Parathyroid adenoma (tissue), 2 donors: ENCODE measurements around the gene SH3BP4.

Experiments used
- H2AFZ ChIP-seq: fragments of 300-600 bp; sonication (generic); one replicate; pipeline ENCODE4 v1.7.0; 2017; ENCODE audit warnings: antibody characterized with exemption, mild to moderate bottlenecking
- H3K27ac ChIP-seq: fragments of 300-600 bp; sonication (generic); one replicate; pipeline ENCODE4 v1.7.0; 2017
- H3K27me3 ChIP-seq: fragments of 300-600 bp; sonication (generic); one replicate; pipeline ENCODE4 v1.7.0; 2017; ENCODE audit warnings: low read length; ENCODE audit not compliant: control insufficient read depth, insufficient read depth
- H3K36me3 ChIP-seq: fragments of 300-600 bp; sonication (generic); one replicate; pipeline ENCODE4 v1.7.0; 2017; ENCODE audit warnings: low read length; ENCODE audit not compliant: control insufficient read depth, insufficient read depth
- H3K4me1 ChIP-seq: fragments of 300-600 bp; sonication (generic); one replicate; pipeline ENCODE4 v1.7.0; 2017; ENCODE audit warnings: control low read depth
- H3K4me2 ChIP-seq: fragments of 300-600 bp; sonication (generic); one replicate; pipeline ENCODE4 v1.7.0; 2017; ENCODE audit warnings: low read length
- H3K4me3 ChIP-seq: fragments of 300-600 bp; sonication (generic); one replicate; pipeline ENCODE4 v1.7.0; 2017; ENCODE audit warnings: low read depth, low read length
- H3K79me2 ChIP-seq: fragments of 300-600 bp; sonication (generic); one replicate; pipeline ENCODE4 v1.7.0; 2017; ENCODE audit warnings: control low read depth
- H3K9ac ChIP-seq: fragments of 300-600 bp; sonication (generic); one replicate; pipeline ENCODE4 v1.7.0; 2017; ENCODE audit warnings: mild to moderate bottlenecking
- H3K9me3 ChIP-seq: fragments of 300-600 bp; sonication (generic); one replicate; pipeline ENCODE4 v1.7.0; 2017; ENCODE audit warnings: low read length; ENCODE audit not compliant: control insufficient read depth
- TF ChIP-seq, protein P1 (sequence below): fragments of 300-600 bp; sonication (generic); IDR thresholded peaks from one replicate; pipeline ENCODE4 v1.7.0; 2017; ENCODE audit warnings: antibody characterized with exemption, mild to moderate bottlenecking
- donor health status: primary hyperparathyroidism.

SH3BP4 gene

DNA sequence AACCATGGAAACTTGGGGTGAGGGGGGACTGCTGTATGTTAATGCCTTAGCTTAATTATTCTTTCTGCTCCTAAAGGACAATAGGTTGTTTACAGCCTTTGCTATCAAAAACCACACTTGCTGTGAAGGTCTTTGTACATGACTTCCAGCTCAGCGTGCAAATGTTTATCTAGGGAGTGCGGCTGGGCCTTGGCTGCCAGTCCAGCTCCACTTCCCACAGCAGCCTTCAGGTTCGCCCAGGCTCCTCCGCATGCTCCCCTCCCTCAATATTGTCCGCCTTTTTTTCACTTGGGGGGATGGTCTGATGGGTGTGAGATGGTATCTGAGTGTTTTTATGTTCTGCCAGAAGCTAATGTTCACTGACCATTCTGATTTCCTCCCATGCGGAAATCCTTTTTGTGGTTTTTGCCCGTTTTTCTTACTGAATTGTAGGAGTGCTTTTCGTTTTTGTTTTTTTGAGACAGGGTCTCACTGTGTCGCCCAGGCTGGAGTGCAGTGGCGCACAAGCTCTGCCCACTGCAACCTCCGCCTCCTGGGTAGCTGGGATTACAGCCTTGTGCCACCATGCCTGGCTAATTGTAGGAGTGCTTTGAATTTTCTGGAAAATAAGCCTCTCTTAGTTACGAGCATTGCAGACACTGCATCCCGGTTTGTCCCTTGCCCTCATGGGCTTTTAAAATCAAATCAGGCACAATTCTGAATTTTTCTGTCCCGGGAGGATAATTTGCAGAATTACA lies 28.8 kb downstream of the SH3BP4 start:
- Histone ChIP-seq H3K9ac (no peak overlapping the region), H2AFZ (no peak overlapping the region), H3K79me2 (no peaks in the 10 kb centered on the region), H3K36me3 (no peaks in the 10 kb centered on the region), H3K9me3 (no peaks in the 10 kb centered on the region), H3K4me3 (no peak overlapping the region), H3K4me2 (no peak overlapping the region), H3K4me1 (no peaks in the 10 kb centered on the region), H3K27me3 (no peaks in the 10 kb centered on the region), H3K27ac (peak overlapping the region; percentile 59)
- TF ChIP-seq, protein P1, sequence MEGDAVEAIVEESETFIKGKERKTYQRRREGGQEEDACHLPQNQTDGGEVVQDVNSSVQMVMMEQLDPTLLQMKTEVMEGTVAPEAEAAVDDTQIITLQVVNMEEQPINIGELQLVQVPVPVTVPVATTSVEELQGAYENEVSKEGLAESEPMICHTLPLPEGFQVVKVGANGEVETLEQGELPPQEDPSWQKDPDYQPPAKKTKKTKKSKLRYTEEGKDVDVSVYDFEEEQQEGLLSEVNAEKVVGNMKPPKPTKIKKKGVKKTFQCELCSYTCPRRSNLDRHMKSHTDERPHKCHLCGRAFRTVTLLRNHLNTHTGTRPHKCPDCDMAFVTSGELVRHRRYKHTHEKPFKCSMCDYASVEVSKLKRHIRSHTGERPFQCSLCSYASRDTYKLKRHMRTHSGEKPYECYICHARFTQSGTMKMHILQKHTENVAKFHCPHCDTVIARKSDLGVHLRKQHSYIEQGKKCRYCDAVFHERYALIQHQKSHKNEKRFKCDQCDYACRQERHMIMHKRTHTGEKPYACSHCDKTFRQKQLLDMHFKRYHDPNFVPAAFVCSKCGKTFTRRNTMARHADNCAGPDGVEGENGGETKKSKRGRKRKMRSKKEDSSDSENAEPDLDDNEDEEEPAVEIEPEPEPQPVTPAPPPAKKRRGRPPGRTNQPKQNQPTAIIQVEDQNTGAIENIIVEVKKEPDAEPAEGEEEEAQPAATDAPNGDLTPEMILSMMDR: no peak

DNA sequence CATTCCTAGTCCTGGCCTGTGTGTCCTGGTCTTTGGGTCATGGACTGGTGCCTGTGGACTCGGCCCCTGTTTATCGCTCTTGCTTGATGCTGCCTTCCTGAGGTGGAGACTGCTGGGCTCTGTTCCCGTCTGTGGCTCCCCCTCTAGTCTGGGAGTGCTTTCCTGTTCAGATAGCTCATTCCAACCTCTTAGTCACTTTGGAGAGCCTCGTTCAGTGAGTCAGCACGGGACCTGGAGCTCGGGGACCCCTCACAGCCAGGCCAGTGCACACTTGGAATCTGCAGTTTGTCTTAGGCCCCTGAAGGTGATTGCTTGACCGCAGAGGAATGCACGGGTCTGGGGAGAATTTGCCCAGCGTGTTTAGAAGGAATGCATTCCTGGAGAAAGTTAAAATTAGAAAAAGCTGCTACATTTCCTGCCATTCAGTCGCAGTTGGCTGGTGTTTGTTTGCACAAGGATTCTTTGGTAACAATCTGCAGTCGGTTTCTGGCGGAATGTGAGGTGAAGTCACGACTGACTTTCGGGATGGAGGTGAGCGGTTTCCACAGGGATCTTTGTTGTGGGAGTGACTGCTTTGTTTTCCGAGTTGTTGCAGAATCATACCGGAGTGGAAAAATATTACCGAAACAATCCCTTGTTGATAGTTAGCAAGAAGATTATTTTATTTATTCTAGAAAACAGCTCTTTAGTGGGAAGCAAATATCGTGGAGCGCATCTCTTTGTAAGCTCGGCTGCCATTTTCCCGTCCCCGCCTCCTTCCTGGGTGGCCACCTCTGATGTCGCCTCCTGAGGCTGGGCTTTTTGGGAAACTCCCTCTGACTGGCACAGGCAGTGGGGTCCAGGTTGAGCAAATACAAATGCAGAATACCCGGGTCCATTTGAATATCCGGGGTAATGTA lies 29.6 kb downstream of the SH3BP4 start:
- no peaks in the 10 kb centered on the region for H3K27me3 ChIP-seq
- no peaks in the 10 kb centered on the region for H3K79me2 ChIP-seq
- no peak overlapping the region for H3K9ac ChIP-seq
- H3K4me3 ChIP-seq: no peak overlapping the region
- H3K27ac ChIP-seq: peak overlapping the region; percentile 59
- no peaks in the 10 kb centered on the region for H3K36me3 ChIP-seq
- no peak overlapping the region for H2AFZ ChIP-seq
- no peaks in the 10 kb centered on the region for H3K4me1 ChIP-seq
- TF ChIP-seq, protein P1: no peak
- no peak overlapping the region for H3K4me2 ChIP-seq
- H3K9me3 ChIP-seq: no peaks in the 10 kb centered on the region

DNA sequence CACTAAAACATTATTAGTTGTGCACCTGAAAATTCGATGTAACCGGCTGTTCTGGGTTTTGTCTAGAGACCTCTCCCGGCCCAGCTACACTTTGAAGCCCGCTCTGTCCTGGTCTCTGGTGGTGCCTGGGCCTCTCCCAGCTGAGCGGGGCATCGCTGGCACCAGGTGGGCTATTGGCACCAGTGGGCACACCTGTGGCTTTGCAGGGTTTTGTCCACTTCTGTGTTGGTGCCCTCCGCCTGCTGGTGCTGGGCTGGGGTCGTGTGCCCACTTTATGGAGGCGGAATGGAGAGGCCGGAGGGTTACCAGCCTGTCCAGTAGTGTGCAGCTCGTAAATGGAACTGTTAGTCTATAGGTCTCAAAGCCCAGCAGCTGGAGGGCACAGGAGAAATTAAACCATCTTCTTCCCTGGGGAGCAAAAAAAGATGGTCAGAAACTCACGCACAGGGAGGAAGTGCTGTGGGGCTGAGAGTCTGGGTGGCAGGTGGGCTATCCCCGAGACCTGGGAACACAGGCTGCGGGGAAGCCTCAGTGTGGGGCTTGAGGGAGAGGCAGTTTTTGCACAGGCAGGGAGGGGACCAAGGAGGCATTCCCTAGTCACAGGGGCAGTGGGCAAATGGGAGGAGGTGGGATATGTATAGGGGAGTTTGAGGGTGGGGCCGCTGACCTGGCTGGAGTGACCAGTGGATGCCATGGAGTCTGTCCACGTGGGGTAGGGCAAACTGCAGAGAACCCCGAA lies 30.4 kb downstream of the SH3BP4 start:
- no peaks in the 10 kb centered on the region for H3K4me1 ChIP-seq
- no peak overlapping the region for H3K4me3 ChIP-seq
- no peaks in the 10 kb centered on the region for H3K27me3 ChIP-seq
- no peaks in the 10 kb centered on the region for H3K36me3 ChIP-seq
- H3K9me3 ChIP-seq: no peaks in the 10 kb centered on the region
- TF ChIP-seq, protein P1: no peak
- H3K9ac ChIP-seq: no peak overlapping the region
- peak overlapping the region; percentile 5 for H3K4me2 ChIP-seq
- H3K27ac ChIP-seq: peak overlapping the region; percentile 59
- no peaks in the 10 kb centered on the region for H3K79me2 ChIP-seq
- H2AFZ ChIP-seq: no peak overlapping the region

DNA sequence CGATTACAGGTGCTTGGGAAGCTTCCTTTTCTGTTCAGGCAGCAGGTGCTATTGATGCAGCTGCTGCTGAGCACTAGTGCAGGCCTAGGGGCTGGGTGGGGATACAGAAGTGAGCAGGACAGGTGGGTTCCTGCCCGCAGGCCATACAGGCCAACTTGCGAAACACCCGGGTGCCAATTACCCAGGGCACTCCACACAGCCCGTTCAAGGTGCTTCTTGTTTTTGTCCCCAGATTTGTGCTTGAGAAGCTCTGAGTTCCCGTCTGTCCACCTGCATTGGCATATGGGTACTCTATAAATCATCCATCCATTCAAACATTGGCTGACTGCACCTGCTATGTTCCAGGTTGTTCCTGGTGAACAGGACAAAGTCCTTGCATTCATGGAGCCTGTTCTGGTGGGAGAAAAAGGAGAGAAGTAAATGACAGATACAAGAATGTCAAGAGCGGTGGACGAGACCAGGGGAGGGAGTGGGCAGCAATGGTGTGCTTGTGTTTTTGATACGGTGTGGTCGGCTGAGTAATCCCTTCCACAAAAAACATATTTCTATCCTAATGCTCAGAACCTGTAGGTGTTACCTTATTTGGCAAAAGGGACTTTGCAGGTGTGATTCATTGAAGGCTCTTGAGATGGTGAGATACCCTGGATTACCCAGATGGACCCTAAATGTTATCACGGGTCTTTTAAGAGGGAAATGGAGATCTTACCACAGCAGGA lies 31.4 kb downstream of the SH3BP4 start:
- Histone ChIP-seq H3K4me1 (no peaks in the 10 kb centered on the region), H2AFZ (no peak overlapping the region), H3K79me2 (no peaks in the 10 kb centered on the region), H3K36me3 (no peaks in the 10 kb centered on the region), H3K27ac (peak overlapping the region; percentile 32), H3K4me2 (no peak overlapping the region), H3K9me3 (no peaks in the 10 kb centered on the region), H3K9ac (no peak overlapping the region), H3K27me3 (no peaks in the 10 kb centered on the region), H3K4me3 (no peak overlapping the region)
- TF ChIP-seq, protein P1: no peak
